GM12872 (cell line): ENCODE measurements around the gene SLC1A1.
A peak's percentile ranks its signal among the peaks of the same experiment; 100 is the strongest.

Experiments
- CTCF ChIP-seq: IDR thresholded peaks from 3 replicates; pipeline ENCODE4 v1.5.1; 2011; ENCODE audit warnings: low read depth, mild to moderate bottlenecking, low read length, moderate library complexity; ENCODE audit not compliant: insufficient read depth

The SLC1A1 gene

GRCh38 chr9:4538107-4538506, 47.8 kb downstream of the SLC1A1 start:
- no peak for TF ChIP-seq CTCF

GRCh38 chr9:4538621-4539020, 48.4 kb downstream of the SLC1A1 start:
- no peak for TF ChIP-seq CTCF

DNA sequence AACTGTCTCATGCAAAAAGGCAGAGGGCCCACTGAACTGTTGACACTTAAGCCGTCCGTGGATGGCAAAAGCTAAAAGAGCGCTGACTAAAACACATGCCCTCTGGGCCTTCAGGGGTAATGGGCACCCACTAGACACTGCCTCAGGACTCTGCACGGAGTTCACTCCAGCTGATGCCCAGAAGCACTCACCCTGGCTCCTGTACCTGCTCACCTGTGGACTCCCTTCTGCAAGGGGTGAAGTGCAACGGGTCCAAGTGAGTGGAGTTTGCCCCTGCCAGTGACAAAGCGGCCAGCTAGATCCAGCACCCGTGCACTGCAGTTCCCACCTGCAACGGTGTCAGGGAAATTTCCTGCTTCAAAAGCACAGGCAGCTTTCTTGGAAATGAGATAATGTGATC, 50.2 kb downstream of the SLC1A1 start:
- no peak for TF ChIP-seq CTCF

DNA sequence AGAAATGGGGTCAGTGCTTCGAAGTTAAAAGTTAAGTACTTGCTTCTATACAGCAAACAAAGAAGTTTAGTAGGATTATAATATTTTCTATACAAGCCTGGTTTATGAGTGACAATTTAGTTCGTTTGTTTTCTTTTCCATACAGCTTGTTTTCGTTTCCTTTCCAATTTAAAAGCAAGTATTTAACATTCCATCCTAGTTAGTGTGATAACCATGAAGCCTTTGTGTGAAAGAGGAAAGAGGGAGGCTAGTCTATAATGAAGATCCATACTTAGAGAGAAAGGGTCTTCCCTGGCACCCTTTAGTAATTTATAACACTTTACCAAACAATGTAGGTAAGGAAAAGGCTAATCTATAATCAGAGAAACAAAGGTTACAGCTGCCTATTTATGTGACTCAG, 51.0 kb downstream of the SLC1A1 start:
- TF ChIP-seq CTCF = no peak

DNA sequence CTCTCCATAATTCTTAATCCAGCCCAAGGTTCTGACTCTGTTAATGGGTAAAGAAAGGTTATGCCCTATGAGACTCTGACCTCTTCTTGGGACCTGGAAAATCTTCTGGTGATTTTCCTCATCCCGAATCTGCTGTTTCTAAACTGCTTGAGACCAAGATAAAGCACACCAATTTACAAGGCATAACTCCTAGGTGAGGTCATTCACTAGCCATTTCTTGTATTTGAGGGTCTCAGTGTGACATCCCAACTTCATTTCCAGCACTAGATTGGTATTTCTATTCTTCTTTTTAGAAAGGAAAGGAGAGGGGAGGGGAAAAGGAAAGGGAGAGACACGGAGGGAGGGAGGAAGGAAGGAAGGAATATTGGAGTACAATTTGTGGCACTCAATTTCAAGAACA, 51.6 kb downstream of the SLC1A1 start:
- TF ChIP-seq CTCF = no peak

- no peak for TF ChIP-seq CTCF
Measured at GRCh38 chr9:4547016-4547415, 56.7 kb downstream of the SLC1A1 start.

DNA sequence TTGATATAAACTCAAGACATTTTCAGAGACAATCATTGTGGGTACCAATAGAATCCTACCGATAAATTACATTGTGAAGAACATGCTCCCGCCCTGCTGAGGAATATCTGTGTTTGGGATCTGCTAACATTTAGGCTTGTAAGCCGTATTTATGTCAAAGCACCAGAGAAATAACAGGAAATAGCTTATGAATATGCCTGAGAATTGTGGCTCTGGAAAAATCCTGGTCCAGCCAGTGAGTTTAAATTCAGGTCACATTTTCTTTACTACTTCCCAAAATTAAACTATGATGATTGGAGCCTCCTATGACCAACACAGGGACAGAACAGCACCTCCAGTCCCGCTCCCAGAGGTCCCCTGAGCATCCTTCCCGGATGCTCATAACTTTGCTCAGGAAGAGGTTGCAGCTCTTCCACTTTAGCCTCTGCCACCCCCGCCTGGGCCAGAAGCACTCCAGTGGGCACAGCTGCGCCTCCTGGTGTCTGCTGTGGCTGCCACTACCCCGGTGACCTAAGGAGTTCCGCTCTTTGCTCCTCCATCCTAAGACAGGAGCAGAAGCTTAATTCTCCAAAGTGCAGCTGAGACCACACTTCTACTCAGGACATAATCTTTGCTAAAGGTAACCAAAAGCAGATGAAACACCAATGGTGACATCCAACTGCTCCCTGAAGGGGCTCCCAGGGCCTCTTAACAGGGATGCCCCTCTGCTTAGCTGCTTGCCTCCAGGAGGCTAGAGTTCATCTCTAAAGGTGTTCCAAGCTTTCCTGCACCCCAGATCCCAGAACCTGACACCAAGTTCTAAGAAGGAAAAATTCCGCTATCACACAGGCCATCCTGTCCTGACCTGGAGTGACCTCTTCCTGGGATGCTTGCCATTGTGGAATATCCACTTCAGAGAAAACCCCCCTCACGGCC, 58.8 kb downstream of the SLC1A1 start:
- peak; percentile 74 for TF ChIP-seq CTCF
